Measurements from ENCODE around the gene HLA-DRA. TPM values are rescaled to one million over a fixed set of nuclear protein-coding genes. Genes with fewer than 3 reads are reported as not detected.

HLA-DRA gene
- polyA plus RNA-seq, 1 of the 3 experiments (the other 2 are of a cell fraction): 0.10 TPM

- H2AFZ ChIP-seq (ENCODE audit: low read depth): peak overlapping the region; percentile 63; the same call in 1 of the 2 replicates
- ChIA-PET POLR2A (no interaction called here), CTCF (no interaction called here)
- no peaks in the 10 kb centered on the region for H3K9me2 ChIP-seq
- peak overlapping the region in 1 of 2 experiments; percentile 39; a peak in 2 of 4 replicates for H3K4me3 ChIP-seq (ENCODE audit: low read depth in 2 of 2, low read length in 1 of 2)
- no peak overlapping the region for H3K9ac ChIP-seq
- H3K4me1 ChIP-seq (ENCODE audit: control insufficient read depth in 1 of 2, insufficient read depth in 2 of 2, low read depth in 1 of 2, low read length in 1 of 2): no peaks in the 10 kb centered on the region
- 4% methylated on average over 26 of the region's 29 CpGs for WGBS (ENCODE audit: low lambda C conversion rate)
- no peaks in the 10 kb centered on the region for H3K9me3 ChIP-seq
- H3K27me3 ChIP-seq (ENCODE audit: insufficient read depth): no peaks in the 10 kb centered on the region; the same call in 1 of the 2 replicates
- no peak for DNase-seq
- H3K27ac ChIP-seq (ENCODE audit: low read depth in 2 of 2, low read length in 1 of 2): no peak overlapping the region
- peak; percentile 45; the same call in 1 of the 2 replicates for TF ChIP-seq GABPA (IDR thresholded peaks at IDR 0.05; ENCODE audit: low read depth)
- TF ChIP-seq EZH2phosphoT487 (IDR thresholded peaks at IDR 0.05; ENCODE audit: borderline replicate concordance, low read depth): no peak
- no peaks in the 10 kb centered on the region for H3F3A ChIP-seq (replicated peaks; ENCODE audit: insufficient read depth)
- no peaks in the 10 kb centered on the region for H3K79me2 ChIP-seq (ENCODE audit: insufficient read depth)
- no peaks in the 10 kb centered on the region for H3K36me3 ChIP-seq (replicated peaks in 1 of 2; ENCODE audit: control insufficient read depth in 1 of 2, insufficient read depth in 2 of 2, low read length in 1 of 2)
- H3K4me2 ChIP-seq: peak overlapping the region; percentile 33; the same call in 1 of the 2 replicates
- H4K20me1 ChIP-seq (ENCODE audit: insufficient read depth): no peaks in the 10 kb centered on the region
Measured at GRCh38 chr6:32459781-32460424, 20.2 kb downstream of the HLA-DRA start.

DNA sequence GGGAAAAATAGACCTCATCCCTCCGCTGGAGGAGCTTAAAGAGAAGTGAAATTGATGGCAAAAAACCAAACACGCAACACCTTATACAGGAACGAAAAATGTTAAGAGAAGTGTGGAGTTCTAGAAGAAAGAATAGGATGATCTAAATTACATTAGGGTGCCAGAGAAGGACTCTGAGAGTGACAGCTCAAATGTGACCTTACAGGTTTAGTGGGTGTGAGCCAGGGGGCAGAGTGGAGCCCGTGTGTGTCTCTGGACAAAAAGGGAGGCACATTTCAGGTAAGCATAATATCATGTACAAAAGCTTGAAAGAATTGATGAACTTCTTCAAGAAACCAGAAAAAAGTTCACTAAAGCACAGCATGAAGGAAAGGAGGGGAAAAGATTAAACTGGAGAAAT lies 20.8 kb downstream of the HLA-DRA start:
- Histone ChIP-seq H3K4me2 (no peak overlapping the region; the same call in 1 of the 2 replicates), H3K9me2 (no peaks in the 10 kb centered on the region), H3K9me3 (no peaks in the 10 kb centered on the region), H3K4me3 (ENCODE audit: low read depth in 2 of 2, low read length in 1 of 2) (no peak overlapping the region), H2AFZ (ENCODE audit: low read depth) (no peak overlapping the region), H3K9ac (no peak overlapping the region), H3K27me3 (ENCODE audit: insufficient read depth) (no peaks in the 10 kb centered on the region; the same call in 1 of the 2 replicates), H3K79me2 (ENCODE audit: insufficient read depth) (no peaks in the 10 kb centered on the region), H3K27ac (ENCODE audit: low read depth in 2 of 2, low read length in 1 of 2) (no peak overlapping the region), H4K20me1 (ENCODE audit: insufficient read depth) (no peaks in the 10 kb centered on the region), H3K36me3 (replicated peaks in 1 of 2; ENCODE audit: control insufficient read depth in 1 of 2, insufficient read depth in 2 of 2, low read length in 1 of 2) (no peaks in the 10 kb centered on the region), H3K4me1 (ENCODE audit: control insufficient read depth in 1 of 2, insufficient read depth in 2 of 2, low read depth in 1 of 2, low read length in 1 of 2) (no peaks in the 10 kb centered on the region), H3F3A (replicated peaks; ENCODE audit: insufficient read depth) (no peaks in the 10 kb centered on the region)
- TF ChIP-seq FOSL2 (IDR thresholded peaks at IDR 0.05; ENCODE audit: borderline replicate concordance, low read depth): no peak
- no peak for TF ChIP-seq TCF12 (IDR thresholded peaks at IDR 0.05)
- TF ChIP-seq USF2 (IDR thresholded peaks at IDR 0.05; ENCODE audit: borderline replicate concordance, low read depth, low read length): no peak
- TF ChIP-seq RFX5 (IDR thresholded peaks at IDR 0.05; ENCODE audit: low read length): no peak
- TF ChIP-seq YY1 (IDR thresholded peaks at IDR 0.05; ENCODE audit: low read depth): no peak
- TF ChIP-seq TAF1 (IDR thresholded peaks at IDR 0.05; ENCODE audit: borderline replicate concordance, low read depth, low read length): no peak
- TF ChIP-seq JUND (IDR thresholded peaks at IDR 0.05): no peak
- no peak for TF ChIP-seq FOXM1 (IDR thresholded peaks at IDR 0.05; ENCODE audit: low read depth)
- TF ChIP-seq GATA2 (CRISPR knock-in tag; IDR thresholded peaks at IDR 0.05): no peak
- no peak for TF ChIP-seq SIN3A (IDR thresholded peaks at IDR 0.05; ENCODE audit: borderline replicate concordance, low read depth, low read length)
- no peak for TF ChIP-seq MAX (IDR thresholded peaks at IDR 0.05; ENCODE audit: low read depth)
- TF ChIP-seq USF1 (IDR thresholded peaks at IDR 0.05; ENCODE audit: borderline replicate concordance, low read depth): no peak
- TF ChIP-seq, protein P1, sequence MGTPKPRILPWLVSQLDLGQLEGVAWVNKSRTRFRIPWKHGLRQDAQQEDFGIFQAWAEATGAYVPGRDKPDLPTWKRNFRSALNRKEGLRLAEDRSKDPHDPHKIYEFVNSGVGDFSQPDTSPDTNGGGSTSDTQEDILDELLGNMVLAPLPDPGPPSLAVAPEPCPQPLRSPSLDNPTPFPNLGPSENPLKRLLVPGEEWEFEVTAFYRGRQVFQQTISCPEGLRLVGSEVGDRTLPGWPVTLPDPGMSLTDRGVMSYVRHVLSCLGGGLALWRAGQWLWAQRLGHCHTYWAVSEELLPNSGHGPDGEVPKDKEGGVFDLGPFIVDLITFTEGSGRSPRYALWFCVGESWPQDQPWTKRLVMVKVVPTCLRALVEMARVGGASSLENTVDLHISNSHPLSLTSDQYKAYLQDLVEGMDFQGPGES (IDR thresholded peaks at IDR 0.05; ENCODE audit: low read depth, low read length): no peak
- 2% methylated on average over 4 of the region's 4 CpGs for WGBS (ENCODE audit: low lambda C conversion rate)
- ChIA-PET POLR2A (no interaction called here), CTCF (interaction anchor here (1.0 kb wide), 1 partner anchor 46 kb away, joined by 3 read pairs; no protein-coding TSS in a partner anchor)
- DNase-seq: no peak

All from SK-N-SH (cell line).